Superior temporal gyrus (tissue), 1 donor: ENCODE measurements around the gene DSG1.
"Not testable (repeated sequence)": the region's sequence is repeated elsewhere in the genome, so short reads cannot be mapped to it uniquely, and the experiment has no call there.

Experiments used
- DNase-seq: peaks from one replicate; pipeline ENCODE4 v3.0.0-alpha.2; 2016; ENCODE audit errors: extremely low spot score

DSG1 gene

DNA sequence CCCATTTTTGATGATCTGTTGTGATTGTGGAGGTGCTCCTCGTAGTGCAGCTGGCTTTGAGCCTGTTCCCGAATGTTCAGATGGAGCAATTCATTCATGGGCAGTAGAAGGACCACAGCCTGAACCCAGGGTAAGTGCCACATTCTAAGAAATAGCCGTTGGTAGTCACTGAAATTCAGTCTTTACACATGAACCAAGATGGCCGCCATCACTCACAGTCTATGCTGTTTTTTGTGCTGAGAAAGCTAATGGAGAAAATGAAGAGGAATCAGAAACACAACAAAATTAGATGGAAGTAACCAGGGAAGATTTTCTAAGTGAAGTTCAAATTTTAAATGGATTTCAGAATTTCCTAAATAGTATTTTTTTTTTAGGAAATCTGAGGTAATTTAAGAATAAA lies 25.5 kb downstream of the DSG1 start:
- DNase-seq: no peak

GRCh38 chr18:31353336-31353735 lies 35.4 kb downstream of the DSG1 start:
- DNase-seq: not testable (repeated sequence)

DNA sequence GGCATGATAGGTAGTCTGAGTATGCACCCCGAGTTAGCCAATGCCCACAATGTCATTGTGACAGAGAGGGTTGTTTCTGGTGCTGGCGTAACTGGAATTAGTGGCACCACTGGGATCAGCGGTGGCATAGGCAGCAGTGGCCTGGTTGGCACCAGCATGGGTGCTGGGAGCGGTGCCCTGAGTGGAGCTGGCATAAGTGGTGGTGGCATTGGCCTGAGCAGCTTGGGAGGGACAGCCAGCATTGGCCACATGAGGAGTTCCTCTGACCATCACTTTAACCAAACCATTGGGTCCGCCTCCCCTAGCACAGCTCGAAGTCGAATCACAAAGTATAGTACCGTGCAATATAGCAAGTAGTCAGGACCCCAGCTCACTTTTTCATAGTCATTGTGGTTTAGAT lies 37.0 kb downstream of the DSG1 start:
- no peak for DNase-seq

DNA sequence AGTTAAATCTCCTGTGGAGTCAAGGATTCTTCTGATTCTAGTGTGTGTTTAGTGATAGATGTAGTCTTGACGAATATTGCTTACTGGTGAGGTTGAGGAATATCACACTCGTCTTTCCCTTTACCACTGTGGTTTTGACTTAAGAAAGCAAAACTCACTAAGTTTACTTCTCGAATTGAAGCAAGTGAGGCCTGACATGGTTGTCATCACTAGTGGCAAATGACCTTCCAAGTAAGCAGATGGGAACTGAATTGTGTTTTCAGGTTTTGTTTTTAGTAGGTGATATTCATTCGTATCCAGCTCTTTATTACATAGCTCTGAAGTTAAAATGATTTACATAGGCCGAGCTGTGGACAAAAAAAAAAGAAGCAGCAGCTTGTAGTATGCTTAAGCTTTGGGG lies 38.1 kb downstream of the DSG1 start:
- no peak for DNase-seq

GRCh38 chr18:31364190-31364589 lies 46.2 kb downstream of the DSG1 start:
- no peak for DNase-seq

- DNase-seq: no peak
Measured at GRCh38 chr18:31369478-31369877, 51.5 kb downstream of the DSG1 start.

GRCh38 chr18:31371989-31372388 lies 54.0 kb downstream of the DSG1 start:
- no peak for DNase-seq

GRCh38 chr18:31373641-31374040 lies 55.7 kb downstream of the DSG1 start:
- DNase-seq: no peak

GRCh38 chr18:31376477-31376876 lies 58.5 kb downstream of the DSG1 start, which contains the start of gene DSG4:
Gene DSG4 (plus strand): TSS chr18:31376777. CDS start chr18:31376912, 135 bp downstream.
- DNase-seq: no peak

- DNase-seq: no peak
Measured at GRCh38 chr18:31380912-31381311, 63.0 kb downstream of the DSG1 start.

DNA sequence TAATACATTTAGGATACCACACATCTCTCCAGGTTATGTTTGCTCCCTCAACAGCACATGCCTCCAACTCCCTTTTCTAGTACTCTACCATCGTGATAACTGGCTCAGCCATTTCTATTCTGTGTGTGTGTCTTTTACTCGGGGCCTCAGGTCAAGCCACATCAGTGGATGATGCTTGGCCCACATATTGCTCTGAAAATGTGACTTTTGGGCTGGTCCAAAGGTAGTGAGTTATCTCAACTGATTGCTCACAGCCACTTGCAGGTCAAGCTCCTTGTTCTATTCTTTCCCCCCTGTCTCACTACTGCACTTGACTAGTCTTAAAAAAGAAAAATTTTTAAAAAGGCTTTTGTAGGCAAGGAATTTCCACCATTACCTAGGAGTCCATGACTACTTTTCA lies 64.1 kb downstream of the DSG1 start:
- no peak for DNase-seq

DNA sequence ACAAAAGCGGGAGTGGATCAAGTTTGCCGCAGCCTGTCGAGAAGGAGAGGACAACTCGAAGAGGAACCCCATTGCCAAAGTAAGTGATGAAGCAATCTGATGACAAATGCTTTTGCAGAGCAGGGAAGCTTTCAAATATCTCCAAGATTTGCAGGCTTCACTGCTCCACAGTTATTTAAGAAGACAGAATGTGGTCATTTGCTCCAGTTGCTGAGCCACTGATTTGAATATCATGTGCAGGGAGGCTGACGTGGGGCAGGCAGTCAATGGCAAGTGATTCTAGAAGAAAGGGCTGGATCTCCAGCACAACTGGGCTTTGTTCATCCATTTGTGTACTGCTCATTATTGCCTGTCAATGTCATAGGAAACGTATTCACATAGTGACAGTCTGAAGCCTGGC lies 68.8 kb downstream of the DSG1 start:
- no peak for DNase-seq

- no peak for DNase-seq
Measured at GRCh38 chr18:31393286-31393685, 75.3 kb downstream of the DSG1 start.

- no peak for DNase-seq
Measured at GRCh38 chr18:31396796-31397612, 79.0 kb downstream of the DSG1 start.

GRCh38 chr18:31398191-31398590 lies 80.2 kb downstream of the DSG1 start:
- DNase-seq: no peak

GRCh38 chr18:31399306-31400032 lies 81.5 kb downstream of the DSG1 start:
- no peak for DNase-seq

DNA sequence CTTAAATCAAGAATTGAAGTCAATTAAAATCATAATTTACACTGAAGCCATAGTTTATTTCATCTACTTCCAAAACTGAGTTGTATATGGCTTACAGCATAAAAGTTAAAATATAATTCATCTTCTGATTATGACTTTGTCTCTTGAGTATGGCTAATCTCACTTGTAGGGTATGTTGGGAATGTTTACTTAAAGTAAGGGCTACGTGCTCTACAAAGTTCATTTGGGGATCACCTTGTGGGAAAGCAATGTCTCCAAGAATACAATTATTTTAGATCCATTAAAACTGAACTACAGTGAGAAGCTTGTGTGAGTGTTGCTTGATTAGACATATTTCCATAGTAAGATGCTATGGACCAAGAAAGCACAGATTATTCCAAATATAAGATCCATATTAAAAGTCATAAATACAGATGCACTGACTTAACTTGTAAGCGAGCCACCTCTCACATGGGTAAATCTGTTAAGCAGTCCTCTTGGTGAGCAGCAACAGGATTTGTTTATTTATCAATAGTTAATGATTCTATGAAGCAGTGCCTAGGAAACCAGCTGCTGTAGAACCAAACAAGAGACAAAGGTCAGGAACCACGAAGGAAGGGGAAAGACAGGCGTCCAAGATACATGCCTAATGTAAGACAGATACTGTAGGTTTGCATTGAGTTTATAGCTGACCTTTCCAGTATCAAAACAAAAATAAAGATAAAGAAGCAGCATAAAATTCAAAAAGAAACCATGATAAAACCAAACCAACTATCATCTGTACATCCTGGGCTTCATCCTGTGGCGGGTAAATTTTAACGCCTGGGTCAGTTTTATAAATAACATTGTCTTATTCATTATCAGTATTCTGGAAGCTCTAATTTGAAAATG lies 83.4 kb downstream of the DSG1 start:
- DNase-seq: no peak

GRCh38 chr18:31402026-31402373 lies 84.0 kb downstream of the DSG1 start:
- no peak for DNase-seq

DNA sequence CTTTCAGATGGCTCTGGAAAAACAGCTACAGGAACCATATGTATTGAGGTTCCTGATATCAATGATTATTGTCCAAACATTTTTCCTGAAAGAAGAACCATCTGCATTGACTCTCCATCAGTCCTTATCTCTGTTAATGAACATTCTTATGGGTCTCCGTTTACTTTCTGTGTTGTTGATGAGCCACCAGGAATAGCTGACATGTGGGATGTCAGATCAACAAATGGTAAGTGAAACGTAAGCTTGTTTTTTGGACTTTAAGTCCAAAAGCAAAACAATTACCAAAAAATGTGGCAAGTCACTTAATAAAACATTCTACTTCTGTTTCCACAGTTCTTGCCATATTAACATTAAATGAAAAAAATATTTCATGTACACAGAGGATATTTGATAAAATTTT lies 85.4 kb downstream of the DSG1 start:
- DNase-seq: no peak
